ENCODE results near the gene LCN10. TPM values are rescaled to one million over a fixed set of nuclear protein-coding genes. Genes with fewer than 3 reads are reported as not detected.

LCN10 gene
- polyA plus RNA-seq, 2 of the 4 experiments (the other 2 are of a cell fraction), result not detected

GRCh38 chr9:136738960-136739359, 3.8 kb downstream of the LCN10 start:
- FAIRE-seq (no peak), DNase-seq (ENCODE audit: low read depth in 1 of 2, low spot score in 1 of 2) (no peak), ATAC-seq (no peak)
- no peak overlapping the region for H3K27ac ChIP-seq
- H3K9me3 ChIP-seq, result no peaks in the 10 kb centered on the region
- 78% methylated on average over 20 of the region's 20 CpGs for WGBS (ENCODE audit: missing lambda C conversion rate)
- ChIA-PET POLR2A (no interaction called here), CTCF (interaction anchor here (3.0 kb wide), 1 partner anchor 11 kb away, joined by 18 read pairs; no protein-coding TSS in a partner anchor)
- no peaks in the 10 kb centered on the region for H3K4me1 ChIP-seq
- no peak overlapping the region for H3K4me2 ChIP-seq
- no peak overlapping the region for H3K4me3 ChIP-seq
- TF ChIP-seq MAZ (IDR thresholded peaks at IDR 0.05; ENCODE audit: borderline replicate concordance, low read depth, low read length) (no peak), HOXB5 (CRISPR knock-in tag; IDR thresholded peaks at IDR 0.05) (no peak), RNF2 (IDR thresholded peaks at IDR 0.05; ENCODE audit: borderline replicate concordance, low read depth) (no peak), SREBF2 (IDR thresholded peaks at IDR 0.05) (no peak), CHD2 (IDR thresholded peaks at IDR 0.05; ENCODE audit: low read length, partially characterized antibody) (no peak), FOSB (CRISPR knock-in tag; IDR thresholded peaks at IDR 0.05) (no peak), CBX2 (IDR thresholded peaks at IDR 0.05; ENCODE audit: borderline replicate concordance, low read depth) (no peak), HOXB13 (CRISPR knock-in tag; IDR thresholded peaks at IDR 0.05; ENCODE audit: low read depth) (no peak), PHF8 (IDR thresholded peaks at IDR 0.05; ENCODE audit: borderline replicate concordance, low read depth) (no peak)
- TF ChIP-seq, protein P1, sequence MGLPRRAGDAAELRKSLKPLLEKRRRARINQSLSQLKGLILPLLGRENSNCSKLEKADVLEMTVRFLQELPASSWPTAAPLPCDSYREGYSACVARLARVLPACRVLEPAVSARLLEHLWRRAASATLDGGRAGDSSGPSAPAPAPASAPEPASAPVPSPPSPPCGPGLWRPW (IDR thresholded peaks at IDR 0.05), result no peak

DNA sequence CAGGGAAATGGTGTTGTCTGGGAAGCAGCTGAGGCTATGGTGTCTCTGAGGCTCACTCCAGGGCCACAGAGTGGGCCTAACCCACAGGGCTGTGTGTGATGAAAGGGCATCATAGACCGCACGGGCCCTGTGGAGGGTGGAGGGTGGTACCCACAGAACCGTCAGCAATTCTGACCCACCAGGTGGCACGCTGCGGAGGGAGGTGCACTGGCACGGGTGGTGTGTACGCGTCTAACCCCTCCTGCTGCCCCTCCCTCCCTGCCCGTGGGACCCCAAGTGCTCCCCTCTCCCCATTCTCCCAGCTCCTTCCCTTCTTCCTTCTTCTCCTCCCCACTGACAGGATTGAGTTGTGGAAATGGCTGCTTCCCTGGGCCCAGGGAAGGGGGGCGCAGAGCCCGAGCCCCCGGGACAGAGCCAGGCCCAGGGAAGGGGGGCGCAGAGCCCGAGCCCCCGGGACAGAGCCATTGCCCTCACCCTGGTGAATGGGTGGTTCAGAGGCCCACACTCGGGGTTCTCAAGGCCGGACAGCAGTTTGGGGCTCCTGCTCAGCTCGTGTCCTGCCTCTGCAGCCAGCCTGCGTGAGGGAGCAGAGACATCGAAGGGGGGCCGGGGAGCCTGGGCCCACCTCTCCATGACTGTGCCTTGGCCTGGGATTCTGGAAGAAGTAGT, 6.8 kb downstream of the LCN10 start:
- Histone ChIP-seq H3K27ac (no peak overlapping the region), H3K4me2 (no peak overlapping the region), H3K4me1 (no peaks in the 10 kb centered on the region), H3K4me3 (no peak overlapping the region), H3K9me3 (no peaks in the 10 kb centered on the region)
- FAIRE-seq (no peak), DNase-seq (ENCODE audit: low read depth in 1 of 2, low spot score in 1 of 2) (no peak), ATAC-seq (no peak; a peak in 1 of 6 replicates)
- TF ChIP-seq CEBPB (IDR thresholded peaks at IDR 0.05) (no peak), FOSL2 (IDR thresholded peaks at IDR 0.05) (no peak), FOSL2 (CRISPR knock-in tag; IDR thresholded peaks at IDR 0.05) (no peak), ZNF302 (CRISPR knock-in tag; IDR thresholded peaks at IDR 0.05) (no peak)
- TF ChIP-seq, protein P2, sequence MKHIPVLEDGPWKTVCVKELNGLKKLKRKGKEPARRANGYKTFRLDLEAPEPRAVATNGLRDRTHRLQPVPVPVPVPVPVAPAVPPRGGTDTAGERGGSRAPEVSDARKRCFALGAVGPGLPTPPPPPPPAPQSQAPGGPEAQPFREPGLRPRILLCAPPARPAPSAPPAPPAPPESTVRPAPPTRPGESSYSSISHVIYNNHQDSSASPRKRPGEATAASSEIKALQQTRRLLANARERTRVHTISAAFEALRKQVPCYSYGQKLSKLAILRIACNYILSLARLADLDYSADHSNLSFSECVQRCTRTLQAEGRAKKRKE (CRISPR knock-in tag; IDR thresholded peaks at IDR 0.05; ENCODE audit: low read depth), result no peak
- TF ChIP-seq, protein P3, sequence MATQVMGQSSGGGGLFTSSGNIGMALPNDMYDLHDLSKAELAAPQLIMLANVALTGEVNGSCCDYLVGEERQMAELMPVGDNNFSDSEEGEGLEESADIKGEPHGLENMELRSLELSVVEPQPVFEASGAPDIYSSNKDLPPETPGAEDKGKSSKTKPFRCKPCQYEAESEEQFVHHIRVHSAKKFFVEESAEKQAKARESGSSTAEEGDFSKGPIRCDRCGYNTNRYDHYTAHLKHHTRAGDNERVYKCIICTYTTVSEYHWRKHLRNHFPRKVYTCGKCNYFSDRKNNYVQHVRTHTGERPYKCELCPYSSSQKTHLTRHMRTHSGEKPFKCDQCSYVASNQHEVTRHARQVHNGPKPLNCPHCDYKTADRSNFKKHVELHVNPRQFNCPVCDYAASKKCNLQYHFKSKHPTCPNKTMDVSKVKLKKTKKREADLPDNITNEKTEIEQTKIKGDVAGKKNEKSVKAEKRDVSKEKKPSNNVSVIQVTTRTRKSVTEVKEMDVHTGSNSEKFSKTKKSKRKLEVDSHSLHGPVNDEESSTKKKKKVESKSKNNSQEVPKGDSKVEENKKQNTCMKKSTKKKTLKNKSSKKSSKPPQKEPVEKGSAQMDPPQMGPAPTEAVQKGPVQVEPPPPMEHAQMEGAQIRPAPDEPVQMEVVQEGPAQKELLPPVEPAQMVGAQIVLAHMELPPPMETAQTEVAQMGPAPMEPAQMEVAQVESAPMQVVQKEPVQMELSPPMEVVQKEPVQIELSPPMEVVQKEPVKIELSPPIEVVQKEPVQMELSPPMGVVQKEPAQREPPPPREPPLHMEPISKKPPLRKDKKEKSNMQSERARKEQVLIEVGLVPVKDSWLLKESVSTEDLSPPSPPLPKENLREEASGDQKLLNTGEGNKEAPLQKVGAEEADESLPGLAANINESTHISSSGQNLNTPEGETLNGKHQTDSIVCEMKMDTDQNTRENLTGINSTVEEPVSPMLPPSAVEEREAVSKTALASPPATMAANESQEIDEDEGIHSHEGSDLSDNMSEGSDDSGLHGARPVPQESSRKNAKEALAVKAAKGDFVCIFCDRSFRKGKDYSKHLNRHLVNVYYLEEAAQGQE (IDR thresholded peaks at IDR 0.05), result no peak
- POLR2A ChIA-PET, result interaction anchor here (0.6 kb wide), 1 partner anchor 8 kb away, joined by 3 read pairs; no protein-coding TSS in a partner anchor
- CTCF ChIA-PET, result interaction anchor here (1.3 to 3.0 kb wide), 4 partner anchors 8 to 25 kb away, joined by 3 to 18 read pairs (median 6); partner anchors contain the start of gene LCN8
- 81% methylated on average over 7 of the region's 21 CpGs for WGBS (ENCODE audit: missing lambda C conversion rate)

DNA sequence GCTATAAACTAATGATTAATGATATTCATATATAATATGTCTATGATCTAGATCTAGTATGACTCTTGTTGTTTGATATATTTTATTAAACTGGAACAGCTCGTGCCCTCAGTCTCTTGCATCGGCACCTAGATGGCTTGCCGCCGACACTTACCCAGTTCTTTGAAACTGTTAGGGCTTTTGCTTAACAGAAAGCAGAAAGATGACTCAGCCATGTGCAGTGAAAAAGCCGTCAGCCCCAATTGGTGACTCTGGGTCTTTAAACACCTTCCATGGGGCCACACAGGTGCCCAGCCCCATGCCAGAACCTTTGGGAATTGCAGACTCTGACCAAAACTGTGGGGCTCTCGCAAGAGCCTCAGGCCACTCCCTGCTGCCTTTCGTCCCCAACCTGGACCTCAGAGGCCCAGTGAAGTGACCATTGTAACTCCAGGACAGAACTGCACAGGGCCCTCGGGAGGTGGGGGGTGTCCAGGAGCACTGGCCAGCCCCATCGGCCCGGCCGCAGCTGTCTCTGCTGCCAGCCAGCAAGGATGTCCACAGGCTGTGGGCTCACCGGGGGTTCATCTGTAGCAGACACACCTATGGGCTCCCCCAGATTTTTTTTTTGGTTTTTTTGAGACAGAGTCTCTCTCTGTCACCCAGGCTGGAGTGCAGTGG, 7.8 kb downstream of the LCN10 start:
- WGBS (ENCODE audit: missing lambda C conversion rate), result 86% methylated on average over 11 of the region's 12 CpGs
- Histone ChIP-seq H3K9me3 (no peaks in the 10 kb centered on the region), H3K4me2 (no peak overlapping the region), H3K4me3 (no peak overlapping the region), H3K4me1 (no peaks in the 10 kb centered on the region), H3K27ac (no peak overlapping the region)
- ChIA-PET CTCF (interaction anchor here (0.6 to 2.1 kb wide), 5 partner anchors 8 to 52 kb away, joined by 3 to 7 read pairs (median 3); no protein-coding TSS in a partner anchor), POLR2A (no interaction called here)
- ATAC-seq (no peak), FAIRE-seq (no peak), DNase-seq (ENCODE audit: low read depth in 1 of 2, low spot score in 1 of 2) (no peak)
- TF ChIP-seq RCOR1 (IDR thresholded peaks at IDR 0.05; ENCODE audit: low read depth, low read length), result no peak
- no peak for TF ChIP-seq HOXB5 (CRISPR knock-in tag; IDR thresholded peaks at IDR 0.05)
- TF ChIP-seq, protein P2 (CRISPR knock-in tag; IDR thresholded peaks at IDR 0.05; ENCODE audit: low read depth), result no peak
- TF ChIP-seq EHF (CRISPR knock-in tag; IDR thresholded peaks at IDR 0.05), result no peak
- no peak for TF ChIP-seq CHD4 (IDR thresholded peaks at IDR 0.05; ENCODE audit: borderline replicate concordance)
- TF ChIP-seq TP53 (CRISPR knock-in tag; IDR thresholded peaks at IDR 0.05), result no peak
- TF ChIP-seq NPAS2 (CRISPR knock-in tag; IDR thresholded peaks at IDR 0.05; ENCODE audit: borderline replicate concordance), result no peak
- TF ChIP-seq ZC3H11A (IDR thresholded peaks at IDR 0.05), result no peak
- TF ChIP-seq JUN (IDR thresholded peaks at IDR 0.05), result no peak
- TF ChIP-seq KDM1A (IDR thresholded peaks at IDR 0.05; ENCODE audit: low read depth), result no peak
- TF ChIP-seq NFE2L2 (conservative IDR thresholded peaks at IDR 0.05; ENCODE audit: low read length), result no peak
- no peak for TF ChIP-seq HOXA7 (CRISPR knock-in tag; IDR thresholded peaks at IDR 0.05)
- no peak for TF ChIP-seq ESRRA (IDR thresholded peaks at IDR 0.05; ENCODE audit: borderline replicate concordance, low read length)
- no peak for TF ChIP-seq CEBPB (IDR thresholded peaks at IDR 0.05)
- TF ChIP-seq RNF2 (IDR thresholded peaks at IDR 0.05; ENCODE audit: borderline replicate concordance, low read depth), result no peak
- TF ChIP-seq MAFK (IDR thresholded peaks at IDR 0.05; ENCODE audit: partially characterized antibody), result no peak
- no peak for TF ChIP-seq CBX2 (IDR thresholded peaks at IDR 0.05; ENCODE audit: borderline replicate concordance, low read depth)

All from A549 (cell line).